PC-9 (cell line): ENCODE results near the gene LDHD. TPM values are rescaled to one million over a fixed set of nuclear protein-coding genes. Genes with fewer than 3 reads are reported as not detected.

Experiments
- BruUV-seq: library from RNA; stranded (reverse); fragments of 400-500 nt; replicated peaks from 2 replicates; lab custom pipeline; 2021; lab: Mats Ljungman, UMichigan
- CTCF ChIA-PET: fragments of 300-600 bp; sonication (Branson Sonifier 250); formaldehyde crosslinking; loops from one replicate; lab custom pipeline; 2022; ENCODE audit warnings: antibody characterized with exemption; lab: Charles Lee
- POLR2A ChIA-PET: fragments of 300-600 bp; sonication (Branson Sonifier 250); formaldehyde crosslinking; loops from one replicate; lab custom pipeline; 2022; ENCODE audit warnings: antibody characterized with exemption; ENCODE audit not compliant: unreplicated experiment; lab: Charles Lee
- DNase-seq, 2 experiments: peaks; one replicate each; pipeline versions ENCODE4 v3.0.0 to v3.0.0-alpha.2; 2015 to 2022; ENCODE audit warnings: mixed read lengths in 1 of 2
- H2AFZ ChIP-seq: fragments of 200-600 bp; sonication (generic); 2 replicates; pipeline ENCODE4 v1.8.1; 2017; ENCODE audit warnings: antibody characterized with exemption
- H3F3A ChIP-seq: fragments of 200-600 bp; sonication (generic); 2 replicates; pipeline ENCODE4 v1.8.1; 2017; ENCODE audit warnings: antibody characterized with exemption, mild to moderate bottlenecking, low read depth; ENCODE audit not compliant: insufficient read depth
- H3K27ac ChIP-seq: fragments of 200-600 bp; sonication (generic); 2 replicates; pipeline ENCODE4 v1.6.1; 2016; ENCODE audit warnings: mixed run types
- H3K27me3 ChIP-seq: fragments of 200-600 bp; sonication (generic); 2 replicates; pipeline ENCODE4 v1.6.1; 2016; ENCODE audit warnings: low read depth, mixed run types; ENCODE audit not compliant: insufficient read depth
- H3K36me3 ChIP-seq: fragments of 200-600 bp; sonication (generic); 2 replicates; pipeline ENCODE4 v1.6.1; 2016; ENCODE audit warnings: low read depth, mixed run types
- H3K4me1 ChIP-seq: fragments of 200-600 bp; sonication (generic); replicated peaks from 2 replicates; pipeline ENCODE4 v1.6.1; 2016; ENCODE audit warnings: mixed run types; ENCODE audit not compliant: insufficient read depth
- H3K4me2 ChIP-seq: fragments of 200-600 bp; sonication (generic); 2 replicates; pipeline ENCODE4 v1.6.1; 2017; ENCODE audit warnings: mixed run types
- H3K4me3 ChIP-seq: fragments of 200-600 bp; sonication (generic); 2 replicates; pipeline ENCODE4 v1.6.1; 2016; ENCODE audit warnings: mixed run types
- H3K79me2 ChIP-seq: fragments of 200-600 bp; sonication (generic); 2 replicates; pipeline ENCODE4 v1.6.1; 2017; ENCODE audit warnings: low read depth, mixed run types
- H3K9me2 ChIP-seq: fragments of 200-600 bp; sonication (generic); 2 replicates; pipeline ENCODE4 v1.8.1; 2017; ENCODE audit warnings: mild to moderate bottlenecking; ENCODE audit not compliant: insufficient read depth
- H3K9me3 ChIP-seq: fragments of 200-600 bp; sonication (generic); 2 replicates; pipeline ENCODE4 v1.8.1; 2016; ENCODE audit warnings: low read depth; ENCODE audit not compliant: insufficient read depth
- H4K20me1 ChIP-seq: fragments of 200-600 bp; sonication (generic); 2 replicates; pipeline ENCODE4 v1.8.1; 2017; ENCODE audit not compliant: insufficient read depth
- CTCF ChIP-seq: fragments of 200-600 bp; sonication (generic); conservative IDR thresholded peaks from 2 replicates; pipeline ENCODE4 v1.6.1; 2017; ENCODE audit warnings: mixed run types, antibody characterized with exemption, mild to moderate bottlenecking, moderate library complexity
- EZH2 ChIP-seq: fragments of 200-600 bp; sonication (generic); IDR thresholded peaks from 2 replicates; pipeline ENCODE4 v1.8.0; 2017; ENCODE audit warnings: antibody characterized with exemption, low read depth
- intact Hi-C: fragments of 100-400 bp; cut with micrococcal nuclease; formaldehyde crosslinking; loops from one replicate; pipeline ENCODE4 v1.10.0; 2022; ENCODE audit not compliant: unreplicated experiment
- total RNA-seq: library from RNA; stranded (reverse); gene quantifications from 2 replicates; pipeline ENCODE4 v1.2.3, GENCODE V29; 2021

LDHD gene
- total RNA-seq, 1 experiment from 2014 or later: 1.3 TPM

- Histone ChIP-seq H3K9me3 (no peaks in the 10 kb centered on the region), H2AFZ (no peak overlapping the region), H3K4me1 (peaks cover 8% of the 10 kb centered on the region), H3K79me2 (peaks cover 98% of the 10 kb centered on the region), H3K9me2 (no peaks in the 10 kb centered on the region), H3K27ac (no peak overlapping the region), H3K4me2 (no peak overlapping the region), H3F3A (0 out of 2 replicates have a peak, but pooled peaks cover 7% of the 10 kb centered on the region), H3K27me3 (no peaks in the 10 kb centered on the region), H4K20me1 (peaks cover 16% of the 10 kb centered on the region; the same call in 1 of the 2 replicates), H3K4me3 (no peak overlapping the region), H3K36me3 (no peaks in the 10 kb centered on the region)
- no peak for DNase-seq
- POLR2A ChIA-PET: no interaction called here
- CTCF ChIA-PET: no interaction called here
- TF ChIP-seq CTCF: no peak
- no peak for TF ChIP-seq EZH2
- BruUV-seq: no TSS peak
- intact Hi-C loops: no loop called here
Observed at GRCh38 chr16:75080205-75081029, 36.2 kb downstream of the LDHD start.

- Histone ChIP-seq H3K4me3 (no peak overlapping the region), H3K27me3 (no peaks in the 10 kb centered on the region), H4K20me1 (peaks cover 16% of the 10 kb centered on the region; the same call in 1 of the 2 replicates), H2AFZ (no peak overlapping the region), H3K4me2 (no peak overlapping the region), H3F3A (0 out of 2 replicates have a peak, but pooled peaks cover 4% of the 10 kb centered on the region), H3K36me3 (no peaks in the 10 kb centered on the region), H3K4me1 (peaks cover 8% of the 10 kb centered on the region), H3K9me2 (no peaks in the 10 kb centered on the region), H3K9me3 (no peaks in the 10 kb centered on the region), H3K27ac (no peak overlapping the region), H3K79me2 (peaks cover 94% of the 10 kb centered on the region)
- ChIA-PET POLR2A (no interaction called here), CTCF (no interaction called here)
- intact Hi-C loops: no loop called here
- BruUV-seq: no TSS peak
- TF ChIP-seq CTCF (no peak), EZH2 (no peak)
- DNase-seq: no peak
Observed at GRCh38 chr16:75079346-75079926, 37.1 kb downstream of the LDHD start.

GRCh38 chr16:75078886-75079285, 37.7 kb downstream of the LDHD start:
- peaks cover 8% of the 10 kb centered on the region for H3K4me1 ChIP-seq
- POLR2A ChIA-PET: no interaction called here
- intact Hi-C loops: no loop called here
- H3K27ac ChIP-seq: no peak overlapping the region
- H3K27me3 ChIP-seq: no peaks in the 10 kb centered on the region
- no peak overlapping the region for H3K4me2 ChIP-seq
- H3K36me3 ChIP-seq: no peaks in the 10 kb centered on the region
- no peaks in the 10 kb centered on the region for H3K9me2 ChIP-seq
- H3K4me3 ChIP-seq: no peak overlapping the region
- CTCF ChIA-PET: interaction anchor here (0.7 kb wide), 1 partner anchor 10 kb away, joined by 12 read pairs; no protein-coding TSS in a partner anchor
- no TSS peak for BruUV-seq
- H3K9me3 ChIP-seq: no peaks in the 10 kb centered on the region
- H2AFZ ChIP-seq: no peak overlapping the region
- H4K20me1 ChIP-seq: peaks cover 16% of the 10 kb centered on the region; the same call in 1 of the 2 replicates
- no peak for DNase-seq
- no peak for TF ChIP-seq EZH2
- TF ChIP-seq CTCF: no peak
- H3F3A ChIP-seq: 0 out of 2 replicates have a peak, but pooled peaks cover 4% of the 10 kb centered on the region
- H3K79me2 ChIP-seq: peaks cover 94% of the 10 kb centered on the region
